IMR-90 (cell line): Measurements from ENCODE around the gene DUSP16. TPM values are rescaled to one million over a fixed set of nuclear protein-coding genes. Genes with fewer than 3 reads are reported as not detected.
A peak's percentile ranks its signal among the peaks of the same experiment; 100 is the strongest.

Experiments
- ATAC-seq: fragments of 200-7000 bp; cut with Tn5 transposase; 2 replicates; pipeline ENCODE4 v1.9.1; 2020; ENCODE audit warnings: low read depth, mild to moderate bottlenecking, moderate library complexity
- BruUV-seq: library from RNA; stranded (reverse); fragments of 400-500 nt; replicated peaks from 2 replicates; lab custom pipeline; 2021; lab: Mats Ljungman, UMichigan
- CTCF ChIA-PET: fragments of 300-600 bp; formaldehyde crosslinking; extraction: SDS; loops from one replicate; lab custom pipeline; 2021; ENCODE audit warnings: antibody characterized with exemption; lab: Yijun Ruan, JAX
- POLR2A ChIA-PET: fragments of 300-600 bp; sonication (Branson Sonifier 250); formaldehyde crosslinking; loops from one replicate; lab custom pipeline; 2022; ENCODE audit warnings: antibody characterized with exemption; ENCODE audit not compliant: unreplicated experiment; lab: Charles Lee
- DNase-seq: peaks from one replicate; pipeline ENCODE4 v3.0.0; 2013
- H2AFZ ChIP-seq: replicated peaks from 2 replicates; pipeline ENCODE3; 2013; ENCODE audit warnings: low read length, mild to moderate bottlenecking; ENCODE audit not compliant: poor library complexity
- H2AK5ac ChIP-seq: 2 replicates; pipeline ENCODE4 v1.6.1; 2013; ENCODE audit warnings: low read depth, low read length, inconsistent platforms
- H2AK9ac ChIP-seq: replicated peaks from 2 replicates; pipeline ENCODE3; 2013; ENCODE audit warnings: mild to moderate bottlenecking, low read depth, low read length, moderate library complexity; ENCODE audit not compliant: poor library complexity
- H2BK120ac ChIP-seq: 2 replicates; pipeline ENCODE4 v1.6.1; 2013; ENCODE audit warnings: low read depth, low read length, inconsistent platforms
- H2BK15ac ChIP-seq: 3 replicates; pipeline ENCODE4 v1.6.1; 2013; ENCODE audit warnings: low read depth, low read length, inconsistent platforms
- H2BK20ac ChIP-seq: 2 replicates; pipeline ENCODE4 v1.6.1; 2013; ENCODE audit warnings: low read depth, mild to moderate bottlenecking, inconsistent platforms, low read length, moderate library complexity
- H2BK5ac ChIP-seq: 2 replicates; pipeline ENCODE4 v1.6.1; 2013; ENCODE audit warnings: mild to moderate bottlenecking, low read depth, low read length, inconsistent platforms; ENCODE audit not compliant: poor library complexity, severe bottlenecking
- H3K14ac ChIP-seq: replicated peaks from 2 replicates; pipeline ENCODE4 v1.6.1; 2013; ENCODE audit warnings: low read depth, low read length, inconsistent platforms
- H3K18ac ChIP-seq: 2 replicates; pipeline ENCODE4 v1.6.1; 2013; ENCODE audit warnings: low read depth, low read length, control low read depth
- H3K23ac ChIP-seq: 2 replicates; pipeline ENCODE4 v1.6.1; 2013; ENCODE audit warnings: low read depth, low read length, inconsistent platforms
- H3K27ac ChIP-seq: 2 replicates; pipeline ENCODE4 v1.5.1; 2013; ENCODE audit warnings: mild to moderate bottlenecking, control low read depth, low read length; ENCODE audit not compliant: insufficient read depth
- H3K27me3 ChIP-seq: 2 replicates; pipeline ENCODE4 v1.6.1; 2013; ENCODE audit warnings: low read length; ENCODE audit not compliant: control insufficient read depth, insufficient read depth
- H3K36me3 ChIP-seq: 2 replicates; pipeline ENCODE4 v1.6.1; 2013; ENCODE audit warnings: low read length, mixed read lengths; ENCODE audit not compliant: control insufficient read depth, insufficient read depth
- H3K4ac ChIP-seq: 2 replicates; pipeline ENCODE4 v1.6.1; 2013; ENCODE audit warnings: low read depth, low read length, inconsistent platforms
- H3K4me1 ChIP-seq: 2 replicates; pipeline ENCODE4 v1.6.1; 2013; ENCODE audit warnings: low read length, mixed read lengths; ENCODE audit not compliant: control insufficient read depth, insufficient read depth
- H3K4me2 ChIP-seq: 2 replicates; pipeline ENCODE4 v1.6.1; 2013; ENCODE audit warnings: low read depth, mild to moderate bottlenecking, control low read depth, low read length, moderate library complexity
- H3K4me3 ChIP-seq: 2 replicates; pipeline ENCODE4 v1.5.1; 2013; ENCODE audit warnings: low read depth, mild to moderate bottlenecking, control low read depth, low read length, moderate library complexity; ENCODE audit not compliant: insufficient read depth
- H3K56ac ChIP-seq: 2 replicates; pipeline ENCODE4 v1.6.1; 2013; ENCODE audit warnings: low read length, inconsistent platforms; ENCODE audit not compliant: insufficient read depth; ENCODE audit errors: extremely low read depth
- H3K79me1 ChIP-seq, 2 experiments: 2 replicates each; pipeline ENCODE4 v1.6.1; 2013; ENCODE audit warnings: low read length in 2 of 2, inconsistent platforms in 1 of 2, low read depth in 1 of 2
- H3K9ac ChIP-seq: 2 replicates; pipeline ENCODE4 v1.6.1; 2013; ENCODE audit warnings: low read depth, low read length, control low read depth
- H3K9me1 ChIP-seq: 2 replicates; pipeline ENCODE4 v1.6.1; 2013; ENCODE audit warnings: low read length, inconsistent platforms; ENCODE audit not compliant: insufficient read depth
- H3K9me3 ChIP-seq: 2 replicates; pipeline ENCODE4 v1.6.1; 2013; ENCODE audit warnings: low read length; ENCODE audit not compliant: control insufficient read depth, insufficient read depth
- H4K20me1 ChIP-seq: 2 replicates; pipeline ENCODE4 v1.6.1; 2013; ENCODE audit warnings: low read length, inconsistent platforms; ENCODE audit not compliant: insufficient read depth
- H4K5ac ChIP-seq: 2 replicates; pipeline ENCODE4 v1.6.1; 2013; ENCODE audit warnings: mild to moderate bottlenecking, low read depth, low read length, control low read depth
- H4K8ac ChIP-seq, 2 experiments: 2 replicates each; pipeline ENCODE4 v1.6.1; 2013; ENCODE audit warnings: low read depth in 2 of 2, low read length in 2 of 2, control low read depth in 1 of 2, inconsistent platforms in 1 of 2
- H4K91ac ChIP-seq: 2 replicates; pipeline ENCODE4 v1.6.1; 2013; ENCODE audit warnings: low read depth, low read length, inconsistent platforms; ENCODE audit not compliant: insufficient read depth
- FOS ChIP-seq: fragments of 150-350 bp; IDR thresholded peaks from 2 replicates; pipeline ENCODE4 v1.6.1; 2016; ENCODE audit warnings: low read depth, low read length
- MAFK ChIP-seq: IDR thresholded peaks from 2 replicates; pipeline ENCODE4 v1.6.1; 2012; ENCODE audit warnings: low read depth, low read length, improper control_type of control experiment
- WGBS, 2 experiments: methylation state at CpG; one replicate each; pipeline versions ENCODE4 v1.1.5 to v1.1.7; 2013; ENCODE audit warnings: missing lambda C conversion rate in 2 of 2; ENCODE audit not compliant: insufficient read length in 1 of 2; ENCODE audit errors: extremely low coverage in 2 of 2; 5-methylcytosine and 5-hydroxymethylcytosine counted together
- dilution Hi-C: fragments of 300-500 bp; cut with HindIII; formaldehyde crosslinking; loops from one replicate; pipeline ENCODE4 v1.14.3; 2018; ENCODE audit warnings: low sequenced_read_pairs; ENCODE audit not compliant: unreplicated experiment
- in situ Hi-C: fragments of 300-500 bp; cut with MboI; formaldehyde crosslinking; loops from 3 replicates; pipeline ENCODE4 v1.14.3; 2019; ENCODE audit warnings: low sequenced_read_pairs, inconsistent platforms, mixed read lengths
- intact Hi-C: fragments of 100-400 bp; cut with micrococcal nuclease; formaldehyde crosslinking; loops from 2 replicates; pipeline ENCODE4 v1.10.0; 2022
- polyA plus RNA-seq, 3 experiments: library from polyadenylated mRNA; depleted of rRNA; stranded (reverse); fragments of >200 nt; gene quantifications; 2 replicates each; pipeline ENCODE4 v1.2.3, GENCODE V29; 2012; ENCODE audit warnings: low replicate concordance in 1 of 3
- total RNA-seq: library from RNA; depleted of rRNA; stranded (reverse); fragments of >200 nt; gene quantifications from 2 replicates; pipeline ENCODE4 v1.2.3, GENCODE V29; 2012

The DUSP16 gene
- total and polyA plus RNA-seq, 2 of the 4 experiments (the other 2 are of a cell fraction) = 4.7 to 10.0 TPM

DNA sequence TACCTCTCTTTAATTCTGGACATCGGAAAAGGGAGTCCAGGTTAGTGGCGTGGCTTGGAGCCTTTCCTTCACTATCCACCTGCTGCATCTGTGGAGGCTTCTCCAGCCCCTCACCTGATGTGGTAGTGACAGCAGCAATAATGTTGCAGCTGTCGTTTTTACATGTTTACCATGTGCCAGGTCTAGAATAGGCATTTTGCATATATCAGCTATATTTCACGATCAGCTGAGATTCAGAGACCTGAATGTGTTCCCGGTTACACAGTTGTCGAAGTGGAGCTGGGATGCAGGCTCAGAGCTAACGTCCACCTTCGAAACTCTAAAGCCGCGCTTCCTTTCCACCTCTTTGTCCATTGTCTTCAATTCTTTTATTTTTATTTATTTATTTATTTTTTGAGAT lies 114.8 kb downstream of the DUSP16 start:
- Histone ChIP-seq H3K4me2 (no peak overlapping the region), H3K36me3 (no peaks in the 10 kb centered on the region), H2BK20ac (no peak overlapping the region), H3K14ac (no peak overlapping the region), H2BK15ac (no peak overlapping the region), H2AK9ac (no peak overlapping the region), H4K5ac (no peak overlapping the region), H2BK5ac (no peak overlapping the region), H3K23ac (no peak overlapping the region), H3K4ac (no peak overlapping the region), H3K18ac (no peak overlapping the region), H3K27me3 (no peaks in the 10 kb centered on the region), H3K4me1 (peaks cover 11% of the 10 kb centered on the region), H3K79me1 (peaks cover 0 to 9% of the 10 kb centered on the region in 2 experiments; a peak in 1 of 4 replicates), H3K9ac (no peak overlapping the region), H3K9me1 (peaks cover 2% of the 10 kb centered on the region; the same call in 1 of the 2 replicates), H3K27ac (no peak overlapping the region), H3K56ac (no peak overlapping the region), H4K91ac (no peak overlapping the region), H4K8ac (no peak overlapping the region), H3K4me3 (no peak overlapping the region), H2AK5ac (no peak overlapping the region), H2BK120ac (no peak overlapping the region), H2AFZ (no peak overlapping the region), H4K20me1 (no peaks in the 10 kb centered on the region), H3K9me3 (no peaks in the 10 kb centered on the region)
- intact Hi-C loops = no loop called here
- POLR2A ChIA-PET = no interaction called here
- TF ChIP-seq FOS (no peak), MAFK (peak; percentile 38; the same call in 1 of the 2 replicates)
- DNase-seq (no peak), ATAC-seq (no peak)
- CTCF ChIA-PET = interaction anchor here (1.0 kb wide), 2 partner anchors 8 to 10 kb away, joined by 3 to 4 read pairs; no protein-coding TSS in a partner anchor
- no TSS peak for BruUV-seq
- in situ Hi-C loops = no loop called here
- no CpG with 5 or more reads among the region's 10 CpGs for WGBS, 2 experiments
- dilution Hi-C loops = no loop called here
